K562 (cell line): ENCODE results near the gene SIRT2. TPM values are rescaled to one million over a fixed set of nuclear protein-coding genes. Genes with fewer than 3 reads are reported as not detected.

Experiments
- CCNT2 ChIP-seq: IDR thresholded peaks from 2 replicates; pipeline ENCODE4 v1.6.1; 2011; ENCODE audit warnings: borderline replicate concordance, low read depth, mild to moderate bottlenecking, moderate library complexity, mixed read lengths, low read length; ENCODE audit not compliant: insufficient read length; ENCODE audit errors: extremely low read depth
- CHD1 ChIP-seq: fragments of 200-600 bp; sonication (generic); IDR thresholded peaks from one replicate; pipeline ENCODE4 v1.6.1; 2012; ENCODE audit warnings: mild to moderate bottlenecking, moderate library complexity, low read length, inconsistent platforms
- HSF4 ChIP-seq: fragments of 250-450 bp; sonication (Bioruptor Pico); IDR thresholded peaks from 2 replicates; pipeline ENCODE4 v2.1.2; 2022; ENCODE audit warnings: mild to moderate bottlenecking, moderate library complexity, borderline replicate concordance
- KAT7 ChIP-seq: sonication (generic); formaldehyde crosslinking; IDR thresholded peaks from 2 replicates; pipeline ENCODE4 v1.8.0; 2022; ENCODE audit warnings: missing genetic modification reagents, mild to moderate bottlenecking, borderline replicate concordance
- SMC3 ChIP-seq: conservative IDR thresholded peaks from 2 replicates; pipeline ENCODE4 v1.6.1; 2011; ENCODE audit warnings: low read depth, low read length, improper control_type of control experiment; ENCODE audit not compliant: insufficient read depth
- ZNF431 ChIP-seq: sonication (generic); formaldehyde crosslinking; IDR thresholded peaks from 2 replicates; pipeline ENCODE4 v1.8.0; 2022; ENCODE audit warnings: mild to moderate bottlenecking, missing genetic modification reagents
- ZNF444 ChIP-seq: fragments of 250-450 bp; sonication (Bioruptor Pico); IDR thresholded peaks from 2 replicates; pipeline ENCODE4 v1.4.0; 2020; ENCODE audit warnings: mild to moderate bottlenecking, moderate library complexity
- polyA plus RNA-seq, 8 experiments: library from polyadenylated mRNA; depleted of rRNA in 4 of 8; stranded (reverse) in 5 of 8; unstranded in 3 of 8; fragments of >200 nt; fragmentation: Nextera tagmentation in 2 of 8; fragmentation: Illumina TruSeq in 1 of 8; extraction: Ambion mirVana in 2 of 8; extraction: Trizol in 1 of 8; gene quantifications; 2 replicates each; pipeline versions ENCODE4 v1.2.1 to v1.2.3, GENCODE V29; 2011 to 2014; ENCODE audit warnings: inconsistent platforms in 1 of 8, missing spikeins in 1 of 8
- total RNA-seq, 7 experiments: library from RNA; depleted of rRNA in 6 of 7; stranded (reverse); fragments of >200 nt in 6 of 7; fragmentation: Illumina TruSeq in 2 of 7; extraction: Trizol in 2 of 7; gene quantifications; 2 replicates each; pipeline versions ENCODE4 v1.2.1 to v1.2.3, GENCODE V29; 2011 to 2021; ENCODE audit warnings: low replicate concordance in 1 of 7
- TF ChIP-seq, protein P1 (sequence below), 2 experiments: fragments of 450-650 bp; formaldehyde crosslinking in 1 of 2; IDR thresholded peaks; 2 replicates each; pipeline versions ENCODE4 v1.4.0 to v1.6.1; 2014 to 2020; ENCODE audit warnings: mild to moderate bottlenecking in 2 of 2, borderline replicate concordance in 1 of 2, low read depth in 1 of 2
- TF ChIP-seq, protein P2 (sequence below), 2 experiments: fragments of 200-800 bp in 1 of 2; sonication (Bioruptor generic) in 1 of 2; sonication (generic) in 1 of 2; formaldehyde crosslinking in 1 of 2; IDR thresholded peaks in 1 of 2; conservative IDR thresholded peaks in 1 of 2; 2 replicates each; pipeline versions ENCODE4 v1.5.0 to v1.6.1; 2016 to 2020; ENCODE audit warnings: missing compliant biosample characterization in 1 of 2, missing genetic modification characterization in 1 of 2, missing genetic modification reagents in 1 of 2
- TF ChIP-seq, protein P3 (sequence below), 2 experiments: fragments of 450-650 bp; conservative IDR thresholded peaks; 2 replicates each; pipeline ENCODE4 v1.6.1; 2017; ENCODE audit warnings: mild to moderate bottlenecking in 2 of 2, moderate library complexity in 2 of 2
- TF ChIP-seq, protein P4 (sequence below): sonication (generic); formaldehyde crosslinking; IDR thresholded peaks from 2 replicates; pipeline ENCODE4 v1.9.0; 2022; ENCODE audit warnings: mild to moderate bottlenecking, missing genetic modification reagents

SIRT2 gene
- total and polyA plus RNA-seq, 9 of the 15 experiments (the other 6 are each of a cell fraction or from before 2014, with no cell fraction given): 2.3 to 35.2 (median 22.9) TPM

DNA sequence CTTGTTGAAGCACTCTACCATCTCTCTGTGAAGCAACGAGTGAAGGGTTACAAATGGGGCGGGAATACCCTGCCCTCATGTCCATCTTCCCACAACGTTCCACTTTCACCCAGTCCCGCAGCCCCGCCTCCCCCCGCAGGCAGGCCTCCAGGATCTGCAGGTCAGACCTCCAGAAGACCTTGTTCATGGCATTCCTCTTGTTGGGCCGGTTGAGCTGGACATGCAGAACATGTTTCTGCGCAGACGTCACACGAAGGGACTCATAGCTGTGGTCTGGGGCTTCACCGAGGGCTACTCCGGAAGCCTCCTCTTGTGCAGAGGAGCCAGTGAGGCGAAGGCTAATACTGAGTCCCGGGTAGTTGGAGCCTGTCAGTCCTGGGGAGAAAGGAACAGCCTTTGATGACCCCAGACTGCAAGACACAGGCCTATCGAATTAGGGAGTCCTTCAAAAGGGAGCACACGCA, 68.2 kb downstream of the SIRT2 start (continued):
- TF ChIP-seq, protein P1, sequence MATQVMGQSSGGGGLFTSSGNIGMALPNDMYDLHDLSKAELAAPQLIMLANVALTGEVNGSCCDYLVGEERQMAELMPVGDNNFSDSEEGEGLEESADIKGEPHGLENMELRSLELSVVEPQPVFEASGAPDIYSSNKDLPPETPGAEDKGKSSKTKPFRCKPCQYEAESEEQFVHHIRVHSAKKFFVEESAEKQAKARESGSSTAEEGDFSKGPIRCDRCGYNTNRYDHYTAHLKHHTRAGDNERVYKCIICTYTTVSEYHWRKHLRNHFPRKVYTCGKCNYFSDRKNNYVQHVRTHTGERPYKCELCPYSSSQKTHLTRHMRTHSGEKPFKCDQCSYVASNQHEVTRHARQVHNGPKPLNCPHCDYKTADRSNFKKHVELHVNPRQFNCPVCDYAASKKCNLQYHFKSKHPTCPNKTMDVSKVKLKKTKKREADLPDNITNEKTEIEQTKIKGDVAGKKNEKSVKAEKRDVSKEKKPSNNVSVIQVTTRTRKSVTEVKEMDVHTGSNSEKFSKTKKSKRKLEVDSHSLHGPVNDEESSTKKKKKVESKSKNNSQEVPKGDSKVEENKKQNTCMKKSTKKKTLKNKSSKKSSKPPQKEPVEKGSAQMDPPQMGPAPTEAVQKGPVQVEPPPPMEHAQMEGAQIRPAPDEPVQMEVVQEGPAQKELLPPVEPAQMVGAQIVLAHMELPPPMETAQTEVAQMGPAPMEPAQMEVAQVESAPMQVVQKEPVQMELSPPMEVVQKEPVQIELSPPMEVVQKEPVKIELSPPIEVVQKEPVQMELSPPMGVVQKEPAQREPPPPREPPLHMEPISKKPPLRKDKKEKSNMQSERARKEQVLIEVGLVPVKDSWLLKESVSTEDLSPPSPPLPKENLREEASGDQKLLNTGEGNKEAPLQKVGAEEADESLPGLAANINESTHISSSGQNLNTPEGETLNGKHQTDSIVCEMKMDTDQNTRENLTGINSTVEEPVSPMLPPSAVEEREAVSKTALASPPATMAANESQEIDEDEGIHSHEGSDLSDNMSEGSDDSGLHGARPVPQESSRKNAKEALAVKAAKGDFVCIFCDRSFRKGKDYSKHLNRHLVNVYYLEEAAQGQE (IDR thresholded peaks at IDR 0.05; ENCODE audit: borderline replicate concordance): no peak
- TF ChIP-seq, protein P1 (CRISPR knock-in tag; IDR thresholded peaks at IDR 0.05; ENCODE audit: low read depth): 0 out of 2 replicates have a peak, but pooled peaks have one; percentile 38
- TF ChIP-seq ZNF431 (0 out of 2 replicates have a peak, but pooled peaks have one; percentile 3), CHD1 (peak; percentile 22), HSF4 (CRISPR knock-in tag) (0 out of 2 replicates have a peak, but pooled peaks have one; percentile 9), KAT7 (CRISPR knock-in tag) (no peak), ZNF444 (CRISPR knock-in tag) (no peak), CCNT2 (no peak), SMC3 (0 out of 2 replicates have a peak, but pooled peaks have one; percentile 10)
- TF ChIP-seq, protein P2, sequence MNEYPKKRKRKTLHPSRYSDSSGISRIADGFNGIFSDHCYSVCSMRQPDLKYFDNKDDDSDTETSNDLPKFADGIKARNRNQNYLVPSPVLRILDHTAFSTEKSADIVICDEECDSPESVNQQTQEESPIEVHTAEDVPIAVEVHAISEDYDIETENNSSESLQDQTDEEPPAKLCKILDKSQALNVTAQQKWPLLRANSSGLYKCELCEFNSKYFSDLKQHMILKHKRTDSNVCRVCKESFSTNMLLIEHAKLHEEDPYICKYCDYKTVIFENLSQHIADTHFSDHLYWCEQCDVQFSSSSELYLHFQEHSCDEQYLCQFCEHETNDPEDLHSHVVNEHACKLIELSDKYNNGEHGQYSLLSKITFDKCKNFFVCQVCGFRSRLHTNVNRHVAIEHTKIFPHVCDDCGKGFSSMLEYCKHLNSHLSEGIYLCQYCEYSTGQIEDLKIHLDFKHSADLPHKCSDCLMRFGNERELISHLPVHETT (CRISPR knock-in tag; conservative IDR thresholded peaks at IDR 0.05 in 1 of 2, IDR thresholded peaks at IDR 0.05 in 1 of 2): no peak
- TF ChIP-seq, protein P3, sequence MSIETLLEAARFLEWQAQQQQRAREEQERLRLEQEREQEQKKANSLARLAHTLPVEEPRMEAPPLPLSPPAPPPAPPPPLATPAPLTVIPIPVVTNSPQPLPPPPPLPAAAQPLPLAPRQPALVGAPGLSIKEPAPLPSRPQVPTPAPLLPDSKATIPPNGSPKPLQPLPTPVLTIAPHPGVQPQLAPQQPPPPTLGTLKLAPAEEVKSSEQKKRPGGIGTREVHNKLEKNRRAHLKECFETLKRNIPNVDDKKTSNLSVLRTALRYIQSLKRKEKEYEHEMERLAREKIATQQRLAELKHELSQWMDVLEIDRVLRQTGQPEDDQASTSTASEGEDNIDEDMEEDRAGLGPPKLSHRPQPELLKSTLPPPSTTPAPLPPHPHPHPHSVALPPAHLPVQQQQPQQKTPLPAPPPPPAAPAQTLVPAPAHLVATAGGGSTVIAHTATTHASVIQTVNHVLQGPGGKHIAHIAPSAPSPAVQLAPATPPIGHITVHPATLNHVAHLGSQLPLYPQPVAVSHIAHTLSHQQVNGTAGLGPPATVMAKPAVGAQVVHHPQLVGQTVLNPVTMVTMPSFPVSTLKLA (conservative IDR thresholded peaks at IDR 0.05): peak in 1 of 2 experiments; percentile 54; a peak in 1 of 4 replicates
- TF ChIP-seq, protein P4, sequence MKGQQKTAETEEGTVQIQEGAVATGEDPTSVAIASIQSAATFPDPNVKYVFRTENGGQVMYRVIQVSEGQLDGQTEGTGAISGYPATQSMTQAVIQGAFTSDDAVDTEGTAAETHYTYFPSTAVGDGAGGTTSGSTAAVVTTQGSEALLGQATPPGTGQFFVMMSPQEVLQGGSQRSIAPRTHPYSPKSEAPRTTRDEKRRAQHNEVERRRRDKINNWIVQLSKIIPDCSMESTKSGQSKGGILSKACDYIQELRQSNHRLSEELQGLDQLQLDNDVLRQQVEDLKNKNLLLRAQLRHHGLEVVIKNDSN: no peak
